SK-N-SH treated with all-trans-retinoic acid at 6 μM for 48 hours (cell line): ENCODE results near the gene OMP.
A peak's percentile ranks its signal among the peaks of the same experiment; 100 is the strongest.

Experiments used
- ATAC-seq: fragments of 200-7000 bp; cut with Tn5 transposase; 3 replicates; pipeline ENCODE4 v1.9.1; 2020; ENCODE audit warnings: mild to moderate bottlenecking, moderate library complexity
- ARNTL ChIP-seq: fragments of 450-650 bp; formaldehyde crosslinking; IDR thresholded peaks from 2 replicates; pipeline ENCODE4 v1.5.0; 2020; ENCODE audit warnings: low read depth, mild to moderate bottlenecking, moderate library complexity, borderline replicate concordance
- BACH2 ChIP-seq: fragments of 250-450 bp; sonication (Bioruptor Pico); IDR thresholded peaks from 2 replicates; pipeline ENCODE4 v1.9.0; 2021; ENCODE audit warnings: mild to moderate bottlenecking, borderline replicate concordance
- CSDC2 ChIP-seq: fragments of 250-450 bp; sonication (Bioruptor Pico); IDR thresholded peaks from 2 replicates; pipeline ENCODE4 v1.5.0; 2020; ENCODE audit warnings: mild to moderate bottlenecking, moderate library complexity
- ESRRG ChIP-seq: fragments of 250-450 bp; sonication (Bioruptor Pico); IDR thresholded peaks from 2 replicates; pipeline ENCODE4 v1.6.1; 2021; ENCODE audit warnings: mild to moderate bottlenecking
- GLIS3 ChIP-seq: fragments of 250-450 bp; sonication (Bioruptor Pico); IDR thresholded peaks from 2 replicates; pipeline ENCODE4 v1.5.0; 2020; ENCODE audit warnings: mild to moderate bottlenecking, moderate library complexity
- PATZ1 ChIP-seq: fragments of 250-450 bp; sonication (Bioruptor Pico); IDR thresholded peaks from 2 replicates; pipeline ENCODE4 v1.8.0; 2020; ENCODE audit warnings: mild to moderate bottlenecking, moderate library complexity, borderline replicate concordance
- POU6F1 ChIP-seq: fragments of 250-450 bp; sonication (Bioruptor Pico); IDR thresholded peaks from 2 replicates; pipeline ENCODE4 v1.8.0; 2021; ENCODE audit warnings: low read depth, mild to moderate bottlenecking, moderate library complexity, borderline replicate concordance
- PPARA ChIP-seq: fragments of 250-450 bp; sonication (Bioruptor Pico); IDR thresholded peaks from 2 replicates; pipeline ENCODE4 v1.5.0; 2020; ENCODE audit warnings: mild to moderate bottlenecking, borderline replicate concordance
- RARB ChIP-seq: fragments of 250-450 bp; sonication (Bioruptor Pico); IDR thresholded peaks from 2 replicates; pipeline ENCODE4 v1.8.0; 2021; ENCODE audit warnings: mild to moderate bottlenecking, moderate library complexity
- SNAI2 ChIP-seq: fragments of 250-450 bp; sonication (Bioruptor Pico); IDR thresholded peaks from 2 replicates; pipeline ENCODE4 v1.5.0; 2020; ENCODE audit warnings: mild to moderate bottlenecking, moderate library complexity
- TCF4 ChIP-seq: fragments of 250-450 bp; sonication (Bioruptor Pico); IDR thresholded peaks from 2 replicates; pipeline ENCODE4 v1.8.0; 2021; ENCODE audit warnings: mild to moderate bottlenecking, moderate library complexity, borderline replicate concordance
- TOX ChIP-seq: fragments of 250-450 bp; sonication (Bioruptor Pico); IDR thresholded peaks from 2 replicates; pipeline ENCODE4 v1.8.0; 2021; ENCODE audit warnings: mild to moderate bottlenecking, moderate library complexity, borderline replicate concordance
- ZC3H10 ChIP-seq: fragments of 250-450 bp; sonication (Bioruptor Pico); IDR thresholded peaks from 2 replicates; pipeline ENCODE4 v1.5.1; 2021; ENCODE audit warnings: mild to moderate bottlenecking, moderate library complexity
- ZFP30 ChIP-seq: fragments of 450-650 bp; formaldehyde crosslinking; IDR thresholded peaks from 2 replicates; pipeline ENCODE4 v1.5.0; 2022; ENCODE audit warnings: mild to moderate bottlenecking, moderate library complexity
- ZNF565 ChIP-seq: fragments of 450-650 bp; formaldehyde crosslinking; conservative IDR thresholded peaks from 2 replicates; pipeline ENCODE4 v1.5.0; 2020; ENCODE audit warnings: low read depth, mild to moderate bottlenecking, moderate library complexity
- ZNF70 ChIP-seq: fragments of 450-650 bp; formaldehyde crosslinking; IDR thresholded peaks from 2 replicates; pipeline ENCODE4 v1.5.0; 2020; ENCODE audit warnings: mild to moderate bottlenecking, moderate library complexity
- ZNF8 ChIP-seq: fragments of 450-650 bp; formaldehyde crosslinking; IDR thresholded peaks from 2 replicates; pipeline ENCODE4 v1.5.0; 2020; ENCODE audit warnings: mild to moderate bottlenecking, moderate library complexity
- TF ChIP-seq, protein P1 (sequence below): fragments of 250-450 bp; sonication (Bioruptor Pico); IDR thresholded peaks from 2 replicates; pipeline ENCODE4 v1.5.0; 2020; ENCODE audit warnings: mild to moderate bottlenecking, moderate library complexity
- TF ChIP-seq, protein P2 (sequence below): fragments of 250-450 bp; sonication (Bioruptor Pico); IDR thresholded peaks from 2 replicates; pipeline ENCODE4 v1.5.1; 2021; ENCODE audit warnings: mild to moderate bottlenecking, moderate library complexity

Gene OMP

DNA sequence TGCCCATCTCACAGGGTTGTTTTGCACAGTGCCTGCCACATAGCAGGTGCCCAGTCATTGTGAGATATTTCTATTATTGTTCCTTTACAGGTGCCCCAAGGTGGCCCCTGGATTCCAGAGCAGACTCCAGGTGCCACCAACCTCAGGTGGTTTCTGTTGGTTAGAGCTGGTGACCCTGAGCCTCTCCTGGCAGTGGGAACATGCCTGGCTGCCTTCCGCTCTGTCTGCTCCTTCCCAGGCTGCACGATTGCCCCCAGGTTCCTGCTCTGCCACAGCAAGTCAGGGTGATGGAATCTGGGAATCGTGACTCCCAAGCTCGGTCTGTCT lies 12.6 kb upstream of the OMP start (continued):
- TF ChIP-seq, protein P1, sequence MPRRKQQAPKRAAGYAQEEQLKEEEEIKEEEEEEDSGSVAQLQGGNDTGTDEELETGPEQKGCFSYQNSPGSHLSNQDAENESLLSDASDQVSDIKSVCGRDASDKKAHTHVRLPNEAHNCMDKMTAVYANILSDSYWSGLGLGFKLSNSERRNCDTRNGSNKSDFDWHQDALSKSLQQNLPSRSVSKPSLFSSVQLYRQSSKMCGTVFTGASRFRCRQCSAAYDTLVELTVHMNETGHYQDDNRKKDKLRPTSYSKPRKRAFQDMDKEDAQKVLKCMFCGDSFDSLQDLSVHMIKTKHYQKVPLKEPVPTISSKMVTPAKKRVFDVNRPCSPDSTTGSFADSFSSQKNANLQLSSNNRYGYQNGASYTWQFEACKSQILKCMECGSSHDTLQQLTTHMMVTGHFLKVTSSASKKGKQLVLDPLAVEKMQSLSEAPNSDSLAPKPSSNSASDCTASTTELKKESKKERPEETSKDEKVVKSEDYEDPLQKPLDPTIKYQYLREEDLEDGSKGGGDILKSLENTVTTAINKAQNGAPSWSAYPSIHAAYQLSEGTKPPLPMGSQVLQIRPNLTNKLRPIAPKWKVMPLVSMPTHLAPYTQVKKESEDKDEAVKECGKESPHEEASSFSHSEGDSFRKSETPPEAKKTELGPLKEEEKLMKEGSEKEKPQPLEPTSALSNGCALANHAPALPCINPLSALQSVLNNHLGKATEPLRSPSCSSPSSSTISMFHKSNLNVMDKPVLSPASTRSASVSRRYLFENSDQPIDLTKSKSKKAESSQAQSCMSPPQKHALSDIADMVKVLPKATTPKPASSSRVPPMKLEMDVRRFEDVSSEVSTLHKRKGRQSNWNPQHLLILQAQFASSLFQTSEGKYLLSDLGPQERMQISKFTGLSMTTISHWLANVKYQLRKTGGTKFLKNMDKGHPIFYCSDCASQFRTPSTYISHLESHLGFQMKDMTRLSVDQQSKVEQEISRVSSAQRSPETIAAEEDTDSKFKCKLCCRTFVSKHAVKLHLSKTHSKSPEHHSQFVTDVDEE = no peak
- TF ChIP-seq RARB (CRISPR knock-in tag) (no peak), ESRRG (no peak)

DNA sequence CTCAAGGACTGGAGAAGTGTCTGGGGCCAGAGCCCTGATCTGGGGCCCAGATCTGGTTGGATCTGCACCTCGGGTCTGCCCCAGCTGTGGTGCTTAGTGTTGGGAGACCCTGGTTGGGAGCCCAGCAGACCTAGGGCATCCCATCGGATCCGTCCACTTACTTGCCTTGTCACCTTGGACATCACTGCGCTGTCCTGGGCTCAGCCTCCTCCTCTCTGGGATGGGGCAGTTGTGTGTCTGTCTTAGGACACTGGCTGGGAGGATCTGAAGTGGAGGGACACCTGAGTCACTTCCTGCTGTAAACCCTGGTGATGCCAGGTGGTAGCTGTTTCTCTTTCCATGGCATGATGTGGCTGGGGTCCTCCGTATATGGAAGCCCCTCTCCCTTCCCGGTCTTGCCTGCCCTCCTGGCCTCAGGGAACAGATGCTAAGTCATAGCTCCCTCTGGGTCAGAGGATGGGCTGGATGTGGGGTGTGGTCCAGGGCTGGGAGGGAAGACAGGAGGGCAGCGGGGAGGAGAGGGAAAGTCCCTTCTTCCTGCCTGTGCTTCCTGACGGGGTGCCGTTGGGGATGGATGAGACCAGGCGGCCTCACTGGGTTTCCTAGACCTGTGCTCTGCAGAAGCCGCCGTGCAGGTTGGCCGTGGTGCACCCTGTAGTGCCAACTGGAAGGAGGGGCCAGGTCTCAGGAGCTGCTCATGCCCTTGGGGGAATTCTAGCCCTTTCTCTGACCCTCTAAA lies 12.1 kb upstream of the OMP start:
- TF ChIP-seq TOX (CRISPR knock-in tag) (no peak), ZFP30 (no peak), ZNF8 (CRISPR knock-in tag) (no peak), TCF4 (CRISPR knock-in tag) (no peak), POU6F1 (no peak), ARNTL (CRISPR knock-in tag) (no peak), ZNF70 (no peak), ZNF565 (CRISPR knock-in tag) (no peak), ESRRG (no peak), BACH2 (CRISPR knock-in tag) (no peak), PATZ1 (CRISPR knock-in tag) (no peak)
- TF ChIP-seq, protein P2, sequence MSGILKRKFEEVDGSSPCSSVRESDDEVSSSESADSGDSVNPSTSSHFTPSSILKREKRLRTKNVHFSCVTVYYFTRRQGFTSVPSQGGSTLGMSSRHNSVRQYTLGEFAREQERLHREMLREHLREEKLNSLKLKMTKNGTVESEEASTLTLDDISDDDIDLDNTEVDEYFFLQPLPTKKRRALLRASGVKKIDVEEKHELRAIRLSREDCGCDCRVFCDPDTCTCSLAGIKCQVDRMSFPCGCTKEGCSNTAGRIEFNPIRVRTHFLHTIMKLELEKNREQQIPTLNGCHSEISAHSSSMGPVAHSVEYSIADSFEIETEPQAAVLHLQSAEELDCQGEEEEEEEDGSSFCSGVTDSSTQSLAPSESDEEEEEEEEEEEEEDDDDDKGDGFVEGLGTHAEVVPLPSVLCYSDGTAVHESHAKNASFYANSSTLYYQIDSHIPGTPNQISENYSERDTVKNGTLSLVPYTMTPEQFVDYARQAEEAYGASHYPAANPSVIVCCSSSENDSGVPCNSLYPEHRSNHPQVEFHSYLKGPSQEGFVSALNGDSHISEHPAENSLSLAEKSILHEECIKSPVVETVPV (CRISPR knock-in tag) = no peak
- ATAC-seq = peak; percentile 8

GRCh38 chr11:77091146-77091940 lies 11.3 kb upstream of the OMP start:
- no peak for TF ChIP-seq RARB (CRISPR knock-in tag)
- no peak for TF ChIP-seq POU6F1
- no peak for TF ChIP-seq ZNF565 (CRISPR knock-in tag)
- no peak for TF ChIP-seq BACH2 (CRISPR knock-in tag)
- TF ChIP-seq ESRRG = no peak
- no peak for TF ChIP-seq CSDC2 (CRISPR knock-in tag)
- peak; percentile 88 for TF ChIP-seq ZNF8 (CRISPR knock-in tag)
- TF ChIP-seq ZC3H10 (CRISPR knock-in tag) = no peak
- ATAC-seq = peak; percentile 98

DNA sequence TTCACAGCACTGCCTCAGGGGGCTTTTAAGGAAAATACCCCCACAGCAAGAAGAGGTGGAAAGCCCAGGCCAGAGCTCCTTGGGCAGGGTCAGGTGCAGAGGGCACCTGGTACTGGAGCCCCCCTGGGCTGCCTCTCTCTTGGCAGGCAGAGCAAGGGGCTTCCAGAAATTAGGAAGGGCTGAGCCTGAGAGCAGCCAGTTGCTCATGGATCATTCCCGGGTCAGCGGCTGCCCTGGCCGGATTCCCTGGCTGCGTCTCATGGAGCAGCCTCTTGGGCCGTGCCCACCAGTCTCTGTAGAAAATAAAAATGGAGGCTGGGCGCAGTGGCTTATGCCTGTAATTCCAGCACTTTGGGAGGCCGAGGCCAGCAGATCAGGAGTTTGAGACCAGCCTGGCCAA lies 10.3 kb upstream of the OMP start:
- no peak for ATAC-seq
- TF ChIP-seq RARB (CRISPR knock-in tag) = no peak
- no peak for TF ChIP-seq PATZ1 (CRISPR knock-in tag)
- no peak for TF ChIP-seq PPARA
- no peak for TF ChIP-seq SNAI2 (CRISPR knock-in tag)
- TF ChIP-seq ZNF8 (CRISPR knock-in tag) = no peak
- no peak for TF ChIP-seq GLIS3 (CRISPR knock-in tag)
- no peak for TF ChIP-seq TCF4 (CRISPR knock-in tag)
- TF ChIP-seq, protein P1 = no peak
